HG02642 (cell line): ENCODE measurements around the gene TM4SF1.
A peak's percentile ranks its signal among the peaks of the same experiment; 100 is the strongest.

Experiments used
- ATAC-seq: cut with Tn5 transposase; IDR thresholded peaks from one replicate; pipeline ENCODE4 v1.9.1; 2021; ENCODE audit warnings: mild to moderate bottlenecking; ENCODE audit not compliant: unreplicated experiment, poor library complexity

TM4SF1 gene, protein sequence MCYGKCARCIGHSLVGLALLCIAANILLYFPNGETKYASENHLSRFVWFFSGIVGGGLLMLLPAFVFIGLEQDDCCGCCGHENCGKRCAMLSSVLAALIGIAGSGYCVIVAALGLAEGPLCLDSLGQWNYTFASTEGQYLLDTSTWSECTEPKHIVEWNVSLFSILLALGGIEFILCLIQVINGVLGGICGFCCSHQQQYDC

GRCh38 chr3:149377408-149378364 lies at the start of gene TM4SF1:
TSS of gene TM4SF1 (minus strand) at chr3:149377649. CDS start at chr3:149377547, 102 bp downstream.
- no peak for ATAC-seq

DNA sequence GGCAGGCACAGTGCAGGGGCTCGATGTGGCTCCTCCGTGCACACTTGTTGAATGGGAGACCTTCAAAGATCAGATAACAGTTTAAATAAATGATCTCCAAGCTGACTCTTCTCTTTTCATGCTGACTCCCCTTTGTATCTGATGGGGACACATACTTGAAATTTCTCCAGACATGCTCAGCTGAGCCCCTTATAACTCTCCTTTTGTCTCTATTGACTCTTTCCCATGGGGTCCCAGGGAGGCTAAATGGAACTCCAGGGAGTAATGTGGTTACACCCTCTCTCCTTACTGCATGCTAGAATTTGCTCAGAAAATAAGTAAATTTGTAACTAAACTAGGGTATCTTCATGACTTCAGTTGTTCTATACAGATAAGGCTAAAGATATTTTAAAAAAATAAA lies 48.9 kb upstream of the TM4SF1 start:
- ATAC-seq, result no peak

- ATAC-seq, result no peak
Observed at GRCh38 chr3:149424918-149425317, 47.5 kb upstream of the TM4SF1 start.

DNA sequence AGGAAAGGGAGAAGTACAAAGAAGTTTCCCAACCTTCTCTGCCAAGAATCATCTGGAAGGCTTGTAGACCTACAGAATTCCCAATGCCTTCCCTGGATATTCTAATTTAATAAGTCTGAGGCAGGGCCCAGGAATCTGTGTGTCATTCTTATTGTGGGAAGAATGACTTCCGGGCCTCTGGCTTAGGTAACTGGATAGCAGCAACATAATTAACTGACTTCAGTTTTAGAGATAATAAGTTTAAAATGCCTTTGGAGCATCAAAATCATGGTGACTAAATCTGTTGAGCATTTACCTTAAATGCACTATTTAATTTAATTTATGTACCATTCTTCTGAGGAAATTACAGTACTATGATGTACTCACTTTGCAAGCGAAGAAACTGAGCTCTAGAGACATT lies 44.3 kb upstream of the TM4SF1 start:
- no peak for ATAC-seq

DNA sequence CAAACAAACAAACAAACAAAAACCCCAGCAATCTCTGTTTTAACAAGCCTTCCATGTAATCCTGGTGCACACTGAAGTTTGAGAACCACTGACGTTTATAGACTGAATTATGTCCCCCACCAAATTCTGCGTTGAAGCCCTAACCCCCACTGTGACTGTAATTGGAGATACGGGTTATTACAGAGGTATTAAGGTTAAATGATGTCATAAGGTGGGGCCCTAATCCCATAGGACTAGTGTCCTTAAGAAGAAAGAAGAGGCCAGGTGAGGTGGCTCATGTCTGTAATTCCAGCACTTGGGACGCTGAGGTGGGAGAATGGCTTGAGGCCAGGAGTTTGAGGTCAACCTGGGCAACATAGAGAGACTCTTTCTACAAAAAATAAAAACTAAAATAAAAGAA lies 42.4 kb upstream of the TM4SF1 start:
- no peak for ATAC-seq

GRCh38 chr3:149417727-149418126 lies 40.3 kb upstream of the TM4SF1 start:
- no peak for ATAC-seq

DNA sequence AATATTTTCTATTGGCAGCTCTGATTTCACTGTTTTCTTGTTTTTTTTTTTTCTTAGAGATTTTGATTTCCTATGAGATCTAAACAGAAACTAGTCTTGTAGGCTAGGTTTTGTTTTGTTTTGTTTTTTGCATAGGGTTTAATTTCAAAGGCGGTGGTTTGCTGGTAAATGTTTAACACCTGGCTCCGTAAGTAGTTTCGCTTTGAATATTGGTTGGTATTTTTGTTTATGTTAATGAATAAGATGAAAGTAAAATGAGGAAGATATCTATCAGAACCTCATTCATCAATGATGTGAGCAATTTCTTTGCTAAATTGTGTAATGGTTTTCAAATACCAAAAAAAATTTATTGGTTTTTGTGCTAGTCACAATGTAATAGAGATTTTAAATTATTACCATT lies 39.7 kb upstream of the TM4SF1 start:
- peak; percentile 85 for ATAC-seq

GRCh38 chr3:149415484-149415883 lies 38.0 kb upstream of the TM4SF1 start:
- ATAC-seq, result no peak

DNA sequence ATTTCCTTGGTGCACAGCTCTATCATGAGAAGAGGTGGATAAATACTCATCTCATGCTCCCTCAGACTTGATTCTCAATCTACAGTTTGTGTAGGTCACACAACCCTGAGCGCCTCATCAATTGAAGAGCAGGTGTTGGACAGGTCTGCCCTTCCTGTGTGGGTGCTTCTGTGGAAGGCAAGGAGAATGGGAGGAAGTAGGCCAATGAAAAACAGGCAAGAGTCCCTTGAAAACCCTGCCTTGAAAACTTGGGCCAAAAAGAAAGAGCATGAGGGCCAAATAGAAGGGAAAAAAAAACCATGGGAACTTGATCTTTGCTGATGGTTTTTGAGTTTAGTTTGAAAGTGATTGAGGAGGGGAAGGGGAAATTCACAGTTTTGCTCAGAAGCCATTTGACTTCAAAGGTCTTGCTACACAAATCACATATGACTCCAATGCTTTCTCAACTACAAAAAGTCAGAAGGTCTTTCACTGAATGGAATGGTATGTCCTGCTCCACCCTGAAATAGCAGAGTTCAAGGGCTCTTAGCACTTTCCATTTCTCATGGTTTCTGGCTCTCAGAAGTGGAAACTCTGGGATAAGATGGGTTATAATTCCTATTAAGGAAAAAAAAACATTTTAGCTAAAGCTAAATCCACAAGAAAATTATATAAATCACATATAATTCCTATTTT lies 37.2 kb upstream of the TM4SF1 start:
- no peak for ATAC-seq

GRCh38 chr3:149411583-149411982 lies 34.1 kb upstream of the TM4SF1 start:
- no peak for ATAC-seq

DNA sequence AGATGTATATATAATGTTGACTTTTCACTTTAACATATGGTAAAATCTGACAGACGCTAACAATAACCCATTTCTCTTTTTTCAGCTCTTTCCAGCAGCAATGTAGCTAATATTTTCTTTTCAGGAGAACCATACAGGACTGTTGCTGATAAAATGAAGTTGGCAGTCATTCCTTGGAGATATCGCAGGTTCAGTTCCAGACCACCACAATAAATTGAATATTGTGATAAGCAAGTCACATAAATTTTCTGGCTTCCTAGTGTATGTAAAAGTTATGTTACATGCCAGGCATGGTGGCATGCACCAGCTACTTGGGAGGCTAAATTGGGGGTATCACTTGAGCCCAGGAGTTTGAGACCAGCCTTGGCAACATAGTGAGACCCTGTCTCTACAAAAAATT lies 31.9 kb upstream of the TM4SF1 start:
- ATAC-seq, result no peak

GRCh38 chr3:149407898-149408297 lies 30.4 kb upstream of the TM4SF1 start:
- ATAC-seq, result no peak

DNA sequence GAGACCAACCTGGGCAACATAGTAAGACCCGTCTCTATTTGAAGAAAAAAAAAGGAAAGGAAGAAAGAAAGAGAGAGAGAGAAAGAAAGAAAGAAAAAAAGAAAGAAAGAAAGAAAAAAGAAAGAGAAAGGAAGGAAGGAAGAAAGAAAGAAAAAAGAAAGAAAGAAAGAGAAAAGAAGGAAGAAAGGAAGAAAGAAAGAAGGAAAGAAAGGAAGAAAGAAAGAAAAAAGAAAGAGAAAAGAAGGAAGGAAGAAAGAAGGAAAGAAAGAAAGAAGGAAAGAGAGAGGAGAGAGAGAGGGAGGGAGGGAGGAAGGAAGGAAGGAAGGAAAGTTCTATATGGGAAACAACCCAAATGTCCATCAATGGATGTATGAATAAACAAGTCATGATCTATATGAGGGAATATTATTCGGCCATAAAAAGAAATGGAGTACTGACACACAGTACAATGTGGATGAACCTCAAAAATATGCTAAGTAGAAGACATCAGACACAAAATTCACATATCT lies 28.8 kb upstream of the TM4SF1 start:
- ATAC-seq, result no peak

DNA sequence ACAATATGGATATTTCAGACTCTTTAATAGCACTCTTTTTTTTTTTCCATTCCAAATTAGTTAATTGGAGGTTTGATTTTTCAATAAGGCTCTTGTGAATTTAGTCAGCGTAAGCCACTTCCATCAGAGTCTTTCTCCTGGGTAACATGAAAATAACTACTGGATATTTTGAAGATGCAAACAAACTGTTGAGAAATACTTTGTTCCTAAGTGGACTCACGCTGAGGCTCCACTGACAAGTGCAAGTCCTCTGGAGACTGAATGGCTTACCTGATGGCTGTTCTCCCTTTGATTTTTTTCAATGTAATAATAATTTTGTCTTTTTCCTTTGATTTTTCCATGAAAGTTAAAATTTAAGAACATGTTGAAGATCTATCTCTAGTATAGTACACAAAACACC lies 26.0 kb upstream of the TM4SF1 start:
- no peak for ATAC-seq

DNA sequence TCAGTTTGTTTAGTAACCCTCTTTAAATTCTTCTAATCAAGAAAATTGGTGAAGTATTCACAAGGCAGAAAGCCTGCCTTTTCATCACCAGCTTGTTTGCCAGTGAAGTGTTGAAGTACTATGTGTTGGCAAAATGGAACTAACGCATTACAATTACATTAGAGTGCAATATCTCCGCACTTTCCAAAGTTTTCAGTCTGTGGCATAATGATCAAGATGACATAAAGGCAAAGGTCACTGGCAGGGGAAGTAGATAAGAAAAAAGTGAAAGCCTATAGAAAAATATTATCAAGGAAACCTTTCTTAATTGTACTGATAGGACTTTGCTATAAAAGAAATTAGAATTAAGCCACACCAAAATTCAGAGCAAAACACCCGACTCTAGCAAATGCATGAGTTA lies 25.0 kb upstream of the TM4SF1 start:
- ATAC-seq, result no peak

- ATAC-seq, result no peak
Observed at GRCh38 chr3:149401926-149402310, 24.5 kb upstream of the TM4SF1 start.

GRCh38 chr3:149401212-149401925 lies 23.9 kb upstream of the TM4SF1 start:
- no peak for ATAC-seq

DNA sequence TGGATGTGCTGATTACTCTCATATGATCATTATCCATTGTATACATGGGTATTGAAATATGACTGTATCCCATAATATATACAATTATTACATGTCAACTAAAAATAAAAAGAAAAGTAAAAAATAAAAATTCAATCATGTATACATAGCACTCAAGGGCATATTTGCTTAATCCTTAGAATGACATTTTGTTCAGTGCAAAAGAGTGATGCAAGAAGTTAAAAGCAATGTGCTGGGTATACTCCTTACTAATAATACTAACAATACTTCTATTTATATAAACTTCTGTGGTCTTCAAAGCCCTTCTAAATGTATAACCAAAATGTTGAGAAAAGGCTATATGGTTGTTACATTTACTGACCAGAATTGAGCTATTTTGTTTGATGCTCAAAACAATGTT lies 23.2 kb upstream of the TM4SF1 start:
- no peak for ATAC-seq

GRCh38 chr3:149398296-149398695 lies 20.8 kb upstream of the TM4SF1 start:
- ATAC-seq, result no peak

DNA sequence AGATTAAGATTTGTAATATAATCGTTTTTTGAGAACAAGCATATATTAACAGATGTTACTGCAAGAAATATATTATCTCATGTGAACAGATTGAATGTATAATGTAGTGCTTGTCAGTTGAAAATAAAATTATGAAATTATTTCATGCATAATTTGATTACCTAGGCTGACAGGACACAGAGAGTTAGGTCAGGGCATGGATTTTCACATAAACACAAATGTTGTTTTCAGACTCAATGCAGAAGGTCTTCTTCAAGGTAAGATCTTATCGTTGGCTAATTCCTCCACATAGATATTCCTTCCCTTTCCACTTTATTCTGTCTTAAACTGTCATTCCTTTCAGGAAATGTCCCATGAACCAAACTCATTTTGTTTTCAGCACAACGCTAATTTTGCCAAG lies 20.1 kb upstream of the TM4SF1 start:
- no peak for ATAC-seq
